ENCODE measurements around the gene TWF1. TPM values are rescaled to one million over a fixed set of nuclear protein-coding genes. Genes with fewer than 3 reads are reported as not detected.

The TWF1 gene
- total and polyA plus RNA-seq, 9 of the 15 experiments (the other 6 are each of a cell fraction or from before 2014, with no cell fraction given), result 10.3 to 29.4 (median 23.4) TPM

DNA sequence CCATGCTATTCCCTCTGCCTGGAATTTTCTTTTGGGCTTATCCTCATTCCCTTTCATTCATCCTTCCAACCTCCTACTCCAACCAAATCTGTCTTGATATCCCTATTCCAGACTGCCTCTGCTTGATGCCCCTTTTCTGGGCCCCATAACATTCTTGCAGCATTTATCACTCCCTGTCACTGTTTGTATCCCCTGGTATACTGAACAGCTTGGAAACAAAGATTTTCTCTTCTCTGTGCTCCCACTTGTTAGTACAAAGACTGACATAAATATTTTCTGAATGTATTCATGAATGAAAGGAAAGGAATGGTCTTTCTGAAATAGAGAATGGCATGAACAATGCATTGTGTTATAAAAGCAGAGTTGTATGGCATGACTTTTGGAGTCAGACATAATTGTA is 39.8 kb downstream of the TWF1 start (continued):
- TF ChIP-seq, protein P1, sequence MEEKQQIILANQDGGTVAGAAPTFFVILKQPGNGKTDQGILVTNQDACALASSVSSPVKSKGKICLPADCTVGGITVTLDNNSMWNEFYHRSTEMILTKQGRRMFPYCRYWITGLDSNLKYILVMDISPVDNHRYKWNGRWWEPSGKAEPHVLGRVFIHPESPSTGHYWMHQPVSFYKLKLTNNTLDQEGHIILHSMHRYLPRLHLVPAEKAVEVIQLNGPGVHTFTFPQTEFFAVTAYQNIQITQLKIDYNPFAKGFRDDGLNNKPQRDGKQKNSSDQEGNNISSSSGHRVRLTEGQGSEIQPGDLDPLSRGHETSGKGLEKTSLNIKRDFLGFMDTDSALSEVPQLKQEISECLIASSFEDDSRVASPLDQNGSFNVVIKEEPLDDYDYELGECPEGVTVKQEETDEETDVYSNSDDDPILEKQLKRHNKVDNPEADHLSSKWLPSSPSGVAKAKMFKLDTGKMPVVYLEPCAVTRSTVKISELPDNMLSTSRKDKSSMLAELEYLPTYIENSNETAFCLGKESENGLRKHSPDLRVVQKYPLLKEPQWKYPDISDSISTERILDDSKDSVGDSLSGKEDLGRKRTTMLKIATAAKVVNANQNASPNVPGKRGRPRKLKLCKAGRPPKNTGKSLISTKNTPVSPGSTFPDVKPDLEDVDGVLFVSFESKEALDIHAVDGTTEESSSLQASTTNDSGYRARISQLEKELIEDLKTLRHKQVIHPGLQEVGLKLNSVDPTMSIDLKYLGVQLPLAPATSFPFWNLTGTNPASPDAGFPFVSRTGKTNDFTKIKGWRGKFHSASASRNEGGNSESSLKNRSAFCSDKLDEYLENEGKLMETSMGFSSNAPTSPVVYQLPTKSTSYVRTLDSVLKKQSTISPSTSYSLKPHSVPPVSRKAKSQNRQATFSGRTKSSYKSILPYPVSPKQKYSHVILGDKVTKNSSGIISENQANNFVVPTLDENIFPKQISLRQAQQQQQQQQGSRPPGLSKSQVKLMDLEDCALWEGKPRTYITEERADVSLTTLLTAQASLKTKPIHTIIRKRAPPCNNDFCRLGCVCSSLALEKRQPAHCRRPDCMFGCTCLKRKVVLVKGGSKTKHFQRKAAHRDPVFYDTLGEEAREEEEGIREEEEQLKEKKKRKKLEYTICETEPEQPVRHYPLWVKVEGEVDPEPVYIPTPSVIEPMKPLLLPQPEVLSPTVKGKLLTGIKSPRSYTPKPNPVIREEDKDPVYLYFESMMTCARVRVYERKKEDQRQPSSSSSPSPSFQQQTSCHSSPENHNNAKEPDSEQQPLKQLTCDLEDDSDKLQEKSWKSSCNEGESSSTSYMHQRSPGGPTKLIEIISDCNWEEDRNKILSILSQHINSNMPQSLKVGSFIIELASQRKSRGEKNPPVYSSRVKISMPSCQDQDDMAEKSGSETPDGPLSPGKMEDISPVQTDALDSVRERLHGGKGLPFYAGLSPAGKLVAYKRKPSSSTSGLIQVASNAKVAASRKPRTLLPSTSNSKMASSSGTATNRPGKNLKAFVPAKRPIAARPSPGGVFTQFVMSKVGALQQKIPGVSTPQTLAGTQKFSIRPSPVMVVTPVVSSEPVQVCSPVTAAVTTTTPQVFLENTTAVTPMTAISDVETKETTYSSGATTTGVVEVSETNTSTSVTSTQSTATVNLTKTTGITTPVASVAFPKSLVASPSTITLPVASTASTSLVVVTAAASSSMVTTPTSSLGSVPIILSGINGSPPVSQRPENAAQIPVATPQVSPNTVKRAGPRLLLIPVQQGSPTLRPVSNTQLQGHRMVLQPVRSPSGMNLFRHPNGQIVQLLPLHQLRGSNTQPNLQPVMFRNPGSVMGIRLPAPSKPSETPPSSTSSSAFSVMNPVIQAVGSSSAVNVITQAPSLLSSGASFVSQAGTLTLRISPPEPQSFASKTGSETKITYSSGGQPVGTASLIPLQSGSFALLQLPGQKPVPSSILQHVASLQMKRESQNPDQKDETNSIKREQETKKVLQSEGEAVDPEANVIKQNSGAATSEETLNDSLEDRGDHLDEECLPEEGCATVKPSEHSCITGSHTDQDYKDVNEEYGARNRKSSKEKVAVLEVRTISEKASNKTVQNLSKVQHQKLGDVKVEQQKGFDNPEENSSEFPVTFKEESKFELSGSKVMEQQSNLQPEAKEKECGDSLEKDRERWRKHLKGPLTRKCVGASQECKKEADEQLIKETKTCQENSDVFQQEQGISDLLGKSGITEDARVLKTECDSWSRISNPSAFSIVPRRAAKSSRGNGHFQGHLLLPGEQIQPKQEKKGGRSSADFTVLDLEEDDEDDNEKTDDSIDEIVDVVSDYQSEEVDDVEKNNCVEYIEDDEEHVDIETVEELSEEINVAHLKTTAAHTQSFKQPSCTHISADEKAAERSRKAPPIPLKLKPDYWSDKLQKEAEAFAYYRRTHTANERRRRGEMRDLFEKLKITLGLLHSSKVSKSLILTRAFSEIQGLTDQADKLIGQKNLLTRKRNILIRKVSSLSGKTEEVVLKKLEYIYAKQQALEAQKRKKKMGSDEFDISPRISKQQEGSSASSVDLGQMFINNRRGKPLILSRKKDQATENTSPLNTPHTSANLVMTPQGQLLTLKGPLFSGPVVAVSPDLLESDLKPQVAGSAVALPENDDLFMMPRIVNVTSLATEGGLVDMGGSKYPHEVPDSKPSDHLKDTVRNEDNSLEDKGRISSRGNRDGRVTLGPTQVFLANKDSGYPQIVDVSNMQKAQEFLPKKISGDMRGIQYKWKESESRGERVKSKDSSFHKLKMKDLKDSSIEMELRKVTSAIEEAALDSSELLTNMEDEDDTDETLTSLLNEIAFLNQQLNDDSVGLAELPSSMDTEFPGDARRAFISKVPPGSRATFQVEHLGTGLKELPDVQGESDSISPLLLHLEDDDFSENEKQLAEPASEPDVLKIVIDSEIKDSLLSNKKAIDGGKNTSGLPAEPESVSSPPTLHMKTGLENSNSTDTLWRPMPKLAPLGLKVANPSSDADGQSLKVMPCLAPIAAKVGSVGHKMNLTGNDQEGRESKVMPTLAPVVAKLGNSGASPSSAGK (IDR thresholded peaks at IDR 0.05), result no peak
